Measurements from ENCODE around the gene PGAP6.
"Not testable (repeated sequence)": the region's sequence is repeated elsewhere in the genome, so short reads cannot be mapped to it uniquely, and the experiment has no call there.

Gene PGAP6

GRCh38 chr16:364595-365491 is 16.9 kb downstream of the PGAP6 start:
- FAIRE-seq: no peak

- no peak for FAIRE-seq
These were observed 17.9 kb downstream of the PGAP6 start for GRCh38 chr16:363766-364490.

GRCh38 chr16:363110-363765 is 18.5 kb downstream of the PGAP6 start:
- no peak for FAIRE-seq

- FAIRE-seq: not testable (repeated sequence)
These were observed 19.1 kb downstream of the PGAP6 start for GRCh38 chr16:362702-362999.

- FAIRE-seq: no peak
These were observed 19.7 kb downstream of the PGAP6 start for GRCh38 chr16:361872-362701.

GRCh38 chr16:361341-361871 is 20.4 kb downstream of the PGAP6 start:
- FAIRE-seq: no peak

GRCh38 chr16:360698-361336 is 21.0 kb downstream of the PGAP6 start:
- FAIRE-seq: no peak

- FAIRE-seq: no peak
These were observed 21.7 kb downstream of the PGAP6 start for GRCh38 chr16:359871-360697.

GRCh38 chr16:359067-359763 is 22.6 kb downstream of the PGAP6 start:
- no peak for FAIRE-seq

GRCh38 chr16:356741-357140 is 25.0 kb downstream of the PGAP6 start:
- no peak for FAIRE-seq

GRCh38 chr16:354971-355461 is 26.8 kb downstream of the PGAP6 start:
- no peak for FAIRE-seq

- FAIRE-seq: no peak
These were observed 27.4 kb downstream of the PGAP6 start for GRCh38 chr16:354291-354881.

GRCh38 chr16:353404-354290 is 28.1 kb downstream of the PGAP6 start:
- FAIRE-seq: no peak

GRCh38 chr16:352547-353403 is 29.0 kb downstream of the PGAP6 start, which contains the start of gene AXIN1:
Gene AXIN1, minus strand, starts transcription at chr16:352723. Its CDS starts 5,698 bp downstream, at chr16:347025.
- no peak for FAIRE-seq

GRCh38 chr16:351804-352520 is 29.8 kb downstream of the PGAP6 start:
- FAIRE-seq: no peak

GRCh38 chr16:350203-350602 is 31.6 kb downstream of the PGAP6 start:
- FAIRE-seq: no peak

- no peak for FAIRE-seq
These were observed 32.6 kb downstream of the PGAP6 start for GRCh38 chr16:349211-349610.
